PC-9 (cell line): ENCODE measurements around the gene SLC9A9. TPM values are rescaled to one million over a fixed set of nuclear protein-coding genes. Genes with fewer than 3 reads are reported as not detected.

ENCODE experiments used
- BruUV-seq: library from RNA; stranded (reverse); fragments of 400-500 nt; replicated peaks from 2 replicates; lab custom pipeline; 2021; lab: Mats Ljungman, UMichigan
- CTCF ChIA-PET: fragments of 300-600 bp; sonication (Branson Sonifier 250); formaldehyde crosslinking; loops from one replicate; lab custom pipeline; 2022; ENCODE audit warnings: antibody characterized with exemption; lab: Charles Lee
- POLR2A ChIA-PET: fragments of 300-600 bp; sonication (Branson Sonifier 250); formaldehyde crosslinking; loops from one replicate; lab custom pipeline; 2022; ENCODE audit warnings: antibody characterized with exemption; ENCODE audit not compliant: unreplicated experiment; lab: Charles Lee
- DNase-seq, 2 experiments: peaks; one replicate each; pipeline versions ENCODE4 v3.0.0 to v3.0.0-alpha.2; 2015 to 2022; ENCODE audit warnings: mixed read lengths in 1 of 2
- H2AFZ ChIP-seq: fragments of 200-600 bp; sonication (generic); 2 replicates; pipeline ENCODE4 v1.8.1; 2017; ENCODE audit warnings: antibody characterized with exemption
- H3F3A ChIP-seq: fragments of 200-600 bp; sonication (generic); 2 replicates; pipeline ENCODE4 v1.8.1; 2017; ENCODE audit warnings: antibody characterized with exemption, mild to moderate bottlenecking, low read depth; ENCODE audit not compliant: insufficient read depth
- H3K27ac ChIP-seq: fragments of 200-600 bp; sonication (generic); 2 replicates; pipeline ENCODE4 v1.6.1; 2016; ENCODE audit warnings: mixed run types
- H3K27me3 ChIP-seq: fragments of 200-600 bp; sonication (generic); 2 replicates; pipeline ENCODE4 v1.6.1; 2016; ENCODE audit warnings: low read depth, mixed run types; ENCODE audit not compliant: insufficient read depth
- H3K36me3 ChIP-seq: fragments of 200-600 bp; sonication (generic); 2 replicates; pipeline ENCODE4 v1.6.1; 2016; ENCODE audit warnings: low read depth, mixed run types
- H3K4me1 ChIP-seq: fragments of 200-600 bp; sonication (generic); replicated peaks from 2 replicates; pipeline ENCODE4 v1.6.1; 2016; ENCODE audit warnings: mixed run types; ENCODE audit not compliant: insufficient read depth
- H3K4me2 ChIP-seq: fragments of 200-600 bp; sonication (generic); 2 replicates; pipeline ENCODE4 v1.6.1; 2017; ENCODE audit warnings: mixed run types
- H3K4me3 ChIP-seq: fragments of 200-600 bp; sonication (generic); 2 replicates; pipeline ENCODE4 v1.6.1; 2016; ENCODE audit warnings: mixed run types
- H3K79me2 ChIP-seq: fragments of 200-600 bp; sonication (generic); 2 replicates; pipeline ENCODE4 v1.6.1; 2017; ENCODE audit warnings: low read depth, mixed run types
- H3K9me2 ChIP-seq: fragments of 200-600 bp; sonication (generic); 2 replicates; pipeline ENCODE4 v1.8.1; 2017; ENCODE audit warnings: mild to moderate bottlenecking; ENCODE audit not compliant: insufficient read depth
- H3K9me3 ChIP-seq: fragments of 200-600 bp; sonication (generic); 2 replicates; pipeline ENCODE4 v1.8.1; 2016; ENCODE audit warnings: low read depth; ENCODE audit not compliant: insufficient read depth
- H4K20me1 ChIP-seq: fragments of 200-600 bp; sonication (generic); 2 replicates; pipeline ENCODE4 v1.8.1; 2017; ENCODE audit not compliant: insufficient read depth
- EZH2 ChIP-seq: fragments of 200-600 bp; sonication (generic); IDR thresholded peaks from 2 replicates; pipeline ENCODE4 v1.8.0; 2017; ENCODE audit warnings: antibody characterized with exemption, low read depth
- intact Hi-C: fragments of 100-400 bp; cut with micrococcal nuclease; formaldehyde crosslinking; loops from one replicate; pipeline ENCODE4 v1.10.0; 2022; ENCODE audit not compliant: unreplicated experiment
- total RNA-seq: library from RNA; stranded (reverse); gene quantifications from 2 replicates; pipeline ENCODE4 v1.2.3, GENCODE V29; 2021
- TF ChIP-seq, protein P1 (sequence below): fragments of 200-600 bp; sonication (generic); conservative IDR thresholded peaks from 2 replicates; pipeline ENCODE4 v1.6.1; 2017; ENCODE audit warnings: mixed run types, antibody characterized with exemption, mild to moderate bottlenecking, moderate library complexity

SLC9A9 gene
- total RNA-seq, 1 experiment from 2014 or later: 1.7 TPM

DNA sequence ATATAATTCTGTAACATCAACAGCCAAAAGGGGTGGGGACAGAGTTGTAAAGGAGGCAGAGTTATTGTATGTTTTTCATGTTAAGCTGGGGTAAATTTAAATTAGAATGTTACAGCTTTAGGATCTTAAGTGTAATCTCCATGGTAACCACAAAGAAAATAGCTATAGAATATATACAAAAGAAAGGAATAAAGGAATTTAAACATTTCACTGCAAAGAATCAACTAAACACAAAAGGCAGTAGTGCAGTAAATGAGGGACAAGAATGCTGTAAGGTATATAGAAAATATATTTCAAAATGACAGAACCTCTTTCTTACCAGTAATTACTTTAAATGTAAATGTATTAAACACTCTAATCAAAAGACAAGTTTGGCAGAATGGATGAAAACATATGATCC lies 361.7 kb downstream of the SLC9A9 start:
- Histone ChIP-seq H3K9me2 (no peaks in the 10 kb centered on the region), H3K4me3 (no peak overlapping the region), H3K9me3 (no peaks in the 10 kb centered on the region), H3K79me2 (no peaks in the 10 kb centered on the region), H3F3A (no peaks in the 10 kb centered on the region), H3K4me1 (no peaks in the 10 kb centered on the region), H3K4me2 (no peak overlapping the region), H3K27me3 (no peaks in the 10 kb centered on the region), H3K36me3 (no peaks in the 10 kb centered on the region), H4K20me1 (no peaks in the 10 kb centered on the region), H2AFZ (no peak overlapping the region), H3K27ac (no peak overlapping the region)
- ChIA-PET CTCF (no interaction called here), POLR2A (no interaction called here)
- intact Hi-C loops: no loop called here
- TF ChIP-seq, protein P1, sequence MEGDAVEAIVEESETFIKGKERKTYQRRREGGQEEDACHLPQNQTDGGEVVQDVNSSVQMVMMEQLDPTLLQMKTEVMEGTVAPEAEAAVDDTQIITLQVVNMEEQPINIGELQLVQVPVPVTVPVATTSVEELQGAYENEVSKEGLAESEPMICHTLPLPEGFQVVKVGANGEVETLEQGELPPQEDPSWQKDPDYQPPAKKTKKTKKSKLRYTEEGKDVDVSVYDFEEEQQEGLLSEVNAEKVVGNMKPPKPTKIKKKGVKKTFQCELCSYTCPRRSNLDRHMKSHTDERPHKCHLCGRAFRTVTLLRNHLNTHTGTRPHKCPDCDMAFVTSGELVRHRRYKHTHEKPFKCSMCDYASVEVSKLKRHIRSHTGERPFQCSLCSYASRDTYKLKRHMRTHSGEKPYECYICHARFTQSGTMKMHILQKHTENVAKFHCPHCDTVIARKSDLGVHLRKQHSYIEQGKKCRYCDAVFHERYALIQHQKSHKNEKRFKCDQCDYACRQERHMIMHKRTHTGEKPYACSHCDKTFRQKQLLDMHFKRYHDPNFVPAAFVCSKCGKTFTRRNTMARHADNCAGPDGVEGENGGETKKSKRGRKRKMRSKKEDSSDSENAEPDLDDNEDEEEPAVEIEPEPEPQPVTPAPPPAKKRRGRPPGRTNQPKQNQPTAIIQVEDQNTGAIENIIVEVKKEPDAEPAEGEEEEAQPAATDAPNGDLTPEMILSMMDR: no peak
- TF ChIP-seq EZH2: no peak
- BruUV-seq: no TSS peak
- DNase-seq: no peak

DNA sequence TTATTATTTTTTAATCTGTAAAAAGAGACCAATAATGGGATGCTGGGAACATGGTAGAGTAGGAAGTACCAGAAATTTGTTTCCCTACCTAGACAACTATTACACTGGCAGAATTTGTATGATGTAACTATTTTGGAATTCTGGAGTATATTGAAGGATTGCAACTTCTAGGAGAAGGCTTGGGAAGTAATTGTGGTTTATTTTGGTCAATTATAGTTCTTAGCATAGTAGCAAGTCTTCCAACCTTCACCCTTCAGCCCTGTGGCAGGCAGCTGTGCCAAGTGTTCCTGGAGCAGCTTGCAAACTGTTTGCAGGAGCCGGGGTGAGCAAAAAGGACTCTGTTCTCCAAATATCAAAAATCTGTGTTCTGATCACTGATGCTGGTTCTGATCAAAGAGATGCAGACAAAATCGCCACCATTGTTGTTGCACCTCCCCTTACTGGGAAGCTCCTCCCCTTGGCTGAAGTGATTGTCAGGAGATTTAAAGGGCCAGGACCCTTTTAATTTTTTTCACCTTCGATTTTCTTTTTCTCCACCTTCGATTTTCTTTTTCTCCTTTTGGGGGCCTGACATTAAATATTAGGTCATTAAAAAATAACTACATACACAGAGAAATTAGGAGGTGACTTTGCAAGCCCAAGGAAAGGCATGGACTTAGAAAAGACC lies 363.3 kb downstream of the SLC9A9 start:
- DNase-seq: peak in 1 of 2 experiments; percentile 9
- ChIA-PET POLR2A (interaction anchor here (0.7 kb wide), 1 partner anchor 1569 kb away, joined by 8 read pairs; no protein-coding TSS in a partner anchor), CTCF (no interaction called here)
- Histone ChIP-seq H2AFZ (peak overlapping the region; percentile 57; the same call in 1 of the 2 replicates), H3K9me3 (no peaks in the 10 kb centered on the region), H3K9me2 (no peaks in the 10 kb centered on the region), H3K27me3 (no peaks in the 10 kb centered on the region), H3K4me2 (peak overlapping the region; percentile 48), H3K4me1 (no peaks in the 10 kb centered on the region), H3F3A (no peaks in the 10 kb centered on the region), H4K20me1 (no peaks in the 10 kb centered on the region), H3K36me3 (no peaks in the 10 kb centered on the region), H3K4me3 (peak overlapping the region; percentile 28; the same call in 1 of the 2 replicates), H3K79me2 (no peaks in the 10 kb centered on the region), H3K27ac (no peak overlapping the region)
- intact Hi-C loops: no loop called here
- BruUV-seq: no TSS peak
- TF ChIP-seq, protein P1: no peak
- TF ChIP-seq EZH2: no peak

DNA sequence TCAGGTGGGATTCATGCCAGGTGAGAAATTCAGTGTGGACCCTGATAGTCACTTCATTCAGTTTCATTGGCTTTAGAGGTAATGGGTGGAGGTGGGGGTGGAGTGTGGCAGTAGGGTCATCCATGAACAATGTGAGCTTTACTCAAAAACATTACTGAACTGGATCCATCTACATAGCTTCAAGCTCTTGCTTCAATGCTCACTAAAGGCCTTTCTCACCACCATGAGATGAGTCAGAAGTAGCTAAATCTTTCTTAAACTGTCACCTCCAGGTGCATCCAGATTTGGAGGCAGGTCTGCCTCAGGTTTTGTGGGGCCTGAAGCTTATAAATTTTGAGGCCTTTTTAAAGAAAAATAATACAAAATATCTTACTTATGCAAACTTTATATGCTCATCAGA lies 365.1 kb downstream of the SLC9A9 start:
- no peaks in the 10 kb centered on the region for H4K20me1 ChIP-seq
- TF ChIP-seq EZH2: no peak
- TF ChIP-seq, protein P1: no peak
- no peak overlapping the region for H2AFZ ChIP-seq
- no peaks in the 10 kb centered on the region for H3K36me3 ChIP-seq
- no peak overlapping the region for H3K4me2 ChIP-seq
- BruUV-seq: no TSS peak
- ChIA-PET POLR2A (no interaction called here), CTCF (interaction anchor here (0.5 kb wide), 1 partner anchor 1305 kb away, joined by 3 read pairs; no protein-coding TSS in a partner anchor)
- intact Hi-C loops: no loop called here
- H3K79me2 ChIP-seq: no peaks in the 10 kb centered on the region
- no peaks in the 10 kb centered on the region for H3K9me3 ChIP-seq
- no peak overlapping the region for H3K4me3 ChIP-seq
- no peaks in the 10 kb centered on the region for H3K4me1 ChIP-seq
- H3K27ac ChIP-seq: no peak overlapping the region
- H3K27me3 ChIP-seq: no peaks in the 10 kb centered on the region
- H3F3A ChIP-seq: no peaks in the 10 kb centered on the region
- DNase-seq: no peak
- H3K9me2 ChIP-seq: no peaks in the 10 kb centered on the region
